SU-DHL-6 (cell line): ENCODE results near the gene CD180.

ENCODE experiments used
- H2AFZ ChIP-seq: fragments of 200-600 bp; sonication (generic); 2 replicates; pipeline ENCODE4 v1.6.1; 2014; ENCODE audit warnings: low read depth, mild to moderate bottlenecking, moderate library complexity, mixed read lengths, antibody characterized with exemption, low read length; ENCODE audit not compliant: severe bottlenecking
- H3F3A ChIP-seq: fragments of 200-600 bp; shearing (Covaris generic); 2 replicates; pipeline ENCODE4 v1.6.0; 2016; ENCODE audit warnings: antibody characterized with exemption, mild to moderate bottlenecking; ENCODE audit not compliant: insufficient read depth
- H3K27ac ChIP-seq: fragments of 200-600 bp; sonication (generic); 2 replicates; pipeline ENCODE4 v1.5.1; 2016; ENCODE audit warnings: low read depth, mild to moderate bottlenecking, low read length, moderate library complexity, mixed read lengths
- H3K27me3 ChIP-seq: fragments of 200-600 bp; sonication (generic), shearing (Covaris generic); 2 replicates; pipeline ENCODE4 v1.6.0; 2014; ENCODE audit warnings: mild to moderate bottlenecking, low read length
- H3K36me3 ChIP-seq: fragments of 200-600 bp; sonication (generic); 2 replicates; pipeline ENCODE4 v1.6.1; 2014; ENCODE audit warnings: mild to moderate bottlenecking, low read length, mixed read lengths
- H3K4me2 ChIP-seq: fragments of 300-600, 200-600 bp; shearing (Covaris generic), sonication (generic); 2 replicates; pipeline ENCODE4 v1.6.0; 2014; ENCODE audit warnings: low read length, low read depth, mild to moderate bottlenecking; ENCODE audit not compliant: poor library complexity, severe bottlenecking
- H3K4me3 ChIP-seq: fragments of 200-600 bp; sonication (generic); 2 replicates; pipeline ENCODE4 v1.5.1; 2014; ENCODE audit warnings: antibody characterized with exemption, low read length, mild to moderate bottlenecking, mixed read lengths; ENCODE audit not compliant: insufficient read depth, poor library complexity, severe bottlenecking
- H3K79me2 ChIP-seq: fragments of 200-600 bp; sonication (generic); 2 replicates; pipeline ENCODE4 v1.6.1; 2014; ENCODE audit warnings: mild to moderate bottlenecking, low read length, moderate library complexity; ENCODE audit not compliant: insufficient read depth
- H3K9ac ChIP-seq: fragments of 200-600 bp; sonication (generic); 2 replicates; pipeline ENCODE4 v1.7.0; 2014; ENCODE audit warnings: mild to moderate bottlenecking, low read length
- H3K9me2 ChIP-seq: fragments of 200-600 bp; sonication (generic); replicated peaks from 2 replicates; pipeline ENCODE4 v1.6.1; 2014; ENCODE audit warnings: low read length; ENCODE audit not compliant: insufficient read depth
- H3K9me3 ChIP-seq: fragments of 200-600 bp; sonication (generic); 2 replicates; pipeline ENCODE4 v1.6.1; 2014; ENCODE audit warnings: low read length, mixed read lengths; ENCODE audit not compliant: insufficient read depth
- H4K20me1 ChIP-seq: fragments of 200-600 bp; sonication (generic); 2 replicates; pipeline ENCODE4 v1.6.1; 2014; ENCODE audit warnings: low read depth, mild to moderate bottlenecking, antibody characterized with exemption, low read length, moderate library complexity, mixed read lengths
- EZH2phosphoT487 ChIP-seq: fragments of 200-600 bp; sonication (generic), shearing (Covaris generic); conservative IDR thresholded peaks from 2 replicates; pipeline ENCODE4 v1.6.1; 2018; ENCODE audit warnings: mild to moderate bottlenecking, antibody characterized with exemption, low read length, moderate library complexity, mixed read lengths
- TF ChIP-seq, protein P1 (sequence below): fragments of 200-600 bp; sonication (generic); IDR thresholded peaks from one replicate; pipeline ENCODE4 v1.5.1; 2017; ENCODE audit warnings: antibody characterized with exemption, mild to moderate bottlenecking, low read length, moderate library complexity; ENCODE audit not compliant: insufficient read depth, poor library complexity, severe bottlenecking

Gene CD180

DNA sequence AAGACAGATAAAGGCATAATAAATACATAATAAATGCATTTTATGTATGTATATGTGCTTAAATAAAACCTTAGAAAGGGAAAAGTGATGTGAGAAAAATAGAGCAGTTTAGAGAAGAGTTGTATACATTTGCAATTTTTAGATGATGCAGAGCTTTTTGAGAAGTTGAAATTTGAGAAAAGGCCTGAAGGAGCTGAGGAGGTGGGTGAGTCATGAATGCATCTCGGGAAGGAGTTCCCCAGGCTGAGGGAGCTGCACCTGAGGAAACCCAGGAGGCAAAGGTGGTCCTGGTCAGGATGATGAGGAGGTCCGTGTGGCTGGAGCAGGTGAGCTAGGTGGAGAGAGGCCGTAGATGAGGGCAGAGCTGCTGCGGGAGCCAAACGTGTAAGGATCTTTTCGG lies 17.4 kb upstream of the CD180 start:
- no peak overlapping the region for H3K4me2 ChIP-seq
- TF ChIP-seq EZH2phosphoT487, result no peak
- TF ChIP-seq, protein P1, sequence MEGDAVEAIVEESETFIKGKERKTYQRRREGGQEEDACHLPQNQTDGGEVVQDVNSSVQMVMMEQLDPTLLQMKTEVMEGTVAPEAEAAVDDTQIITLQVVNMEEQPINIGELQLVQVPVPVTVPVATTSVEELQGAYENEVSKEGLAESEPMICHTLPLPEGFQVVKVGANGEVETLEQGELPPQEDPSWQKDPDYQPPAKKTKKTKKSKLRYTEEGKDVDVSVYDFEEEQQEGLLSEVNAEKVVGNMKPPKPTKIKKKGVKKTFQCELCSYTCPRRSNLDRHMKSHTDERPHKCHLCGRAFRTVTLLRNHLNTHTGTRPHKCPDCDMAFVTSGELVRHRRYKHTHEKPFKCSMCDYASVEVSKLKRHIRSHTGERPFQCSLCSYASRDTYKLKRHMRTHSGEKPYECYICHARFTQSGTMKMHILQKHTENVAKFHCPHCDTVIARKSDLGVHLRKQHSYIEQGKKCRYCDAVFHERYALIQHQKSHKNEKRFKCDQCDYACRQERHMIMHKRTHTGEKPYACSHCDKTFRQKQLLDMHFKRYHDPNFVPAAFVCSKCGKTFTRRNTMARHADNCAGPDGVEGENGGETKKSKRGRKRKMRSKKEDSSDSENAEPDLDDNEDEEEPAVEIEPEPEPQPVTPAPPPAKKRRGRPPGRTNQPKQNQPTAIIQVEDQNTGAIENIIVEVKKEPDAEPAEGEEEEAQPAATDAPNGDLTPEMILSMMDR, result no peak
- H3K79me2 ChIP-seq, result no peaks in the 10 kb centered on the region

DNA sequence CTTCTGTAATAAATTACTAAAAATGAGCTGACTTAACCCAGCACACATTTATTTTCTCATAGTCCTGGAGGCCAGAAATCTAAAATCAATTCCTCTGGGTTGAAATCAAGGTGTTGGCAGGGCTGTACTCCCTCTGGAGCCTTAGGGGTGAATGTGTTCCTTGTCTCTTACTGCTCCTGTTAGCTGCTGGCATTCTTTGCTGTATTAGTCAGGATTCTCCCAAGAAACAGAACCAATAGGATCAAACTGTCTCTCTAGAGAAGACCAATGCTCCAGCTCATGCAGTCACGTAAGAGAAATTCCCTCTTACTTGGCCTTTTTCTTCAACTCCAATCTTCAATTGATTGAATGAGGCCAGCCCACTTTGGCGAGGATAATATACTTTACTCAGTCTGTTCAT lies 15.3 kb upstream of the CD180 start:
- no peaks in the 10 kb centered on the region for H3K36me3 ChIP-seq
- no peaks in the 10 kb centered on the region for H4K20me1 ChIP-seq
- no peaks in the 10 kb centered on the region for H3K9me2 ChIP-seq
- no peak overlapping the region for H3K4me2 ChIP-seq
- no peak overlapping the region for H3K4me3 ChIP-seq
- TF ChIP-seq, protein P1, result no peak
- no peak for TF ChIP-seq EZH2phosphoT487
- no peaks in the 10 kb centered on the region for H3K9me3 ChIP-seq
- no peaks in the 10 kb centered on the region for H3K27me3 ChIP-seq
- no peak overlapping the region for H2AFZ ChIP-seq
- H3F3A ChIP-seq, result peaks cover 8% of the 10 kb centered on the region; the same call in 1 of the 2 replicates
- no peaks in the 10 kb centered on the region for H3K79me2 ChIP-seq
- no peak overlapping the region for H3K27ac ChIP-seq
- H3K9ac ChIP-seq, result no peak overlapping the region

More for the DNA sequence above, 17.4 kb upstream of the CD180 start:
- Histone ChIP-seq H3K9me2 (no peaks in the 10 kb centered on the region), H3K9me3 (no peaks in the 10 kb centered on the region), H4K20me1 (no peaks in the 10 kb centered on the region), H3K27ac (no peak overlapping the region), H3F3A (no peaks in the 10 kb centered on the region), H3K27me3 (no peaks in the 10 kb centered on the region), H3K9ac (no peak overlapping the region), H3K4me3 (no peak overlapping the region), H2AFZ (no peak overlapping the region), H3K36me3 (no peaks in the 10 kb centered on the region)

DNA sequence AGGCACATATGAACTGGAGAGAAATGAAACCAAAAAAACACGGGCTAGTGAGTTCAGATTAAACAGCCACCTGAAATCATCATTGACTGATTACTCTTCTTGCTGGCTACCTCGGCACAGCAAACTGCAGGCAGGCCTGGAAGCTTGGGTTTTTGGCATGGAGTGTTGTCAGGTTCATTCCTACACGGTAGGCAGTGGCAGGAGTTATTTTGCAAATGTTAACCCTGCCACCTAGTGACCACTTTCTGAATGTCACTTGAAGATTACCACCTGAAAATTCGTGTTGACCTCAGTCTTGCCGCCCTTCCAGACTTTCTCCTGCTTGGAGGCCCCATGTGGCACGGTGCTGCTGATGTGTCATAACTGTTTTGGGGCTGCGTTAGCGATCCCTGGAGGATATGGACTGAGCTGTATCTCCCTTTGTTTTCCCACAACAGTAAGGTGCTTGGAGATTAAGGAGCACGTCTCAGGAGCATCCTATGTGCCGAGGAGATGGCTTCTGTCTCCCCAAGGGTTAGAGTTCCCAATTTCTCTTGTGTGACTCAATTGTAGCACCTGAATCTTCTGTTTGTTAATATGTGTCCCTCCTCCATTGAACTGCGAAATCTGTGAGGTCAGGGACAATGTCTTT lies 12.7 kb upstream of the CD180 start:
- Histone ChIP-seq H3K4me2 (no peak overlapping the region), H3K9me2 (no peaks in the 10 kb centered on the region), H3K27ac (no peak overlapping the region), H3K4me3 (no peak overlapping the region), H4K20me1 (no peaks in the 10 kb centered on the region), H3K27me3 (no peaks in the 10 kb centered on the region), H3K9ac (no peak overlapping the region), H3F3A (peaks cover 28% of the 10 kb centered on the region; the same call in 1 of the 2 replicates), H3K79me2 (no peaks in the 10 kb centered on the region), H3K9me3 (no peaks in the 10 kb centered on the region), H2AFZ (no peak overlapping the region), H3K36me3 (no peaks in the 10 kb centered on the region)
- TF ChIP-seq, protein P1, result peak; percentile 55
- no peak for TF ChIP-seq EZH2phosphoT487
